CD14-positive monocyte (primary cell): Measurements from ENCODE around the gene GATD1. TPM values are rescaled to one million over a fixed set of nuclear protein-coding genes. Genes with fewer than 3 reads are reported as not detected.

ENCODE experiments used
- DNase-seq, 3 donors: peaks; one replicate each; pipeline ENCODE4 v3.0.0-alpha.2; 2011 to 2022
- H2AFZ ChIP-seq: 2 replicates; pipeline ENCODE4 v1.6.0; 2012; ENCODE audit warnings: mild to moderate bottlenecking, low read depth, low read length, inconsistent platforms; ENCODE audit not compliant: insufficient read depth, poor library complexity, severe bottlenecking
- H3K27ac ChIP-seq, 2 donors: 1 replicate in 1 of 2; 2 replicates in 1 of 2; pipeline ENCODE4 v1.5.1; 2012 to 2013; ENCODE audit warnings: low read length in 2 of 2, control low read depth in 1 of 2, inconsistent platforms in 1 of 2, low read depth in 1 of 2, mild to moderate bottlenecking in 1 of 2
- H3K27me3 ChIP-seq, 2 donors: one replicate each; pipeline versions ENCODE4 v1.6.0 to v1.6.1; 2011 to 2013; ENCODE audit warnings: low read length in 2 of 2; ENCODE audit not compliant: control insufficient read depth in 2 of 2, insufficient read depth in 2 of 2
- H3K36me3 ChIP-seq, 2 donors: replicated peaks in 1 of 2; 1 replicate in 1 of 2; 2 replicates in 1 of 2; pipeline versions ENCODE4 v1.5.1 to v1.6.1; 2012 to 2013; ENCODE audit warnings: low read length in 2 of 2, control low read depth in 1 of 2, inconsistent platforms in 1 of 2, mild to moderate bottlenecking in 1 of 2; ENCODE audit not compliant: insufficient read depth in 2 of 2, control insufficient read depth in 1 of 2
- H3K4me1 ChIP-seq, 2 donors: 1 replicate in 1 of 2; 2 replicates in 1 of 2; pipeline versions ENCODE4 v1.5.1 to v1.6.1; 2012 to 2013; ENCODE audit warnings: low read length in 2 of 2, control low read depth in 1 of 2, inconsistent platforms in 1 of 2, mild to moderate bottlenecking in 1 of 2, moderate library complexity in 1 of 2; ENCODE audit not compliant: insufficient read depth in 2 of 2, control insufficient read depth in 1 of 2
- H3K4me2 ChIP-seq: replicated peaks from 2 replicates; pipeline ENCODE3; 2012; ENCODE audit warnings: low read length, moderate library complexity, mild to moderate bottlenecking; ENCODE audit not compliant: poor library complexity, severe bottlenecking; ENCODE audit errors: extremely low read depth
- H3K4me3 ChIP-seq, 3 experiments: fragments of 200-600 bp in 1 of 3; sonication (generic) in 1 of 3; replicated peaks in 1 of 3; 1 replicate in 2 of 3; 2 replicates in 1 of 3; pipeline ENCODE4 v1.5.1; 2011 to 2013; ENCODE audit warnings: low read length in 3 of 3, mild to moderate bottlenecking in 3 of 3, control low read depth in 2 of 3, low read depth in 2 of 3, inconsistent platforms in 1 of 3, moderate library complexity in 1 of 3
- H3K79me2 ChIP-seq: 2 replicates; pipeline ENCODE4 v1.6.0; 2012; ENCODE audit warnings: mild to moderate bottlenecking, control low read depth, inconsistent platforms, low read length, moderate library complexity; ENCODE audit not compliant: insufficient read depth
- H3K9ac ChIP-seq: 2 replicates; pipeline ENCODE4 v1.6.0; 2017; ENCODE audit warnings: low read length, mild to moderate bottlenecking; ENCODE audit not compliant: insufficient read depth, poor library complexity, severe bottlenecking
- H3K9me3 ChIP-seq, 2 donors: replicated peaks in 1 of 2; 1 replicate in 1 of 2; 2 replicates in 1 of 2; pipeline versions ENCODE4 v1.5.1 to v1.6.1; 2012 to 2013; ENCODE audit warnings: low read length in 2 of 2, control low read depth in 1 of 2; ENCODE audit not compliant: control insufficient read depth in 1 of 2, insufficient read depth in 1 of 2
- H4K20me1 ChIP-seq: 2 replicates; pipeline ENCODE4 v1.6.0; 2012; ENCODE audit warnings: mild to moderate bottlenecking, low read length, control low read depth, moderate library complexity; ENCODE audit not compliant: insufficient read depth
- H3K27ac Mint-ChIP-seq, 7 donors: one replicate each; pipeline ENCODE4 v1.8.0; 2020; ENCODE audit warnings: mild to moderate bottlenecking in 7 of 7, mixed read lengths in 7 of 7, moderate library complexity in 6 of 7, inconsistent platforms in 2 of 7
- H3K27me3 Mint-ChIP-seq, 3 donors: one replicate each; pipeline ENCODE4 v1.8.0; 2021 to 2022; ENCODE audit warnings: low read depth in 3 of 3, mild to moderate bottlenecking in 3 of 3, mixed read lengths in 3 of 3, moderate library complexity in 3 of 3, inconsistent platforms in 1 of 3
- H3K36me3 Mint-ChIP-seq, 2 donors: one replicate each; pipeline ENCODE4 v1.8.0; 2020; ENCODE audit warnings: mixed read lengths in 2 of 2, inconsistent platforms in 1 of 2, mild to moderate bottlenecking in 1 of 2
- H3K4me1 Mint-ChIP-seq: one replicate; pipeline ENCODE4 v1.8.0; 2020; ENCODE audit warnings: mild to moderate bottlenecking, mixed read lengths
- H3K4me3 Mint-ChIP-seq, 2 donors: one replicate each; pipeline ENCODE4 v1.8.0; 2020; ENCODE audit warnings: mild to moderate bottlenecking in 2 of 2, mixed read lengths in 2 of 2, moderate library complexity in 1 of 2
- H3K9me3 Mint-ChIP-seq, 7 donors: one replicate each; pipeline ENCODE4 v1.8.0; 2020 to 2022; ENCODE audit warnings: mixed read lengths in 7 of 7, mild to moderate bottlenecking in 6 of 7, moderate library complexity in 6 of 7, inconsistent platforms in 2 of 7
- CTCF ChIP-seq: fragments of 200-600 bp; IDR thresholded peaks from one replicate; pipeline ENCODE4 v1.8.0; 2022; ENCODE audit warnings: antibody characterized with exemption, mild to moderate bottlenecking
- WGBS: methylation state at CpG from one replicate; pipeline ENCODE4 v1.1.5; 2013; ENCODE audit warnings: missing lambda C conversion rate; ENCODE audit not compliant: insufficient coverage; 5-methylcytosine and 5-hydroxymethylcytosine counted together
- intact Hi-C, 2 donors: fragments of 100-400 bp; cut with micrococcal nuclease; formaldehyde crosslinking; loops; one replicate each; pipeline versions ENCODE4 v1.15.0 to v1.15.1; 2023
- polyA plus RNA-seq, 3 donors: library from polyadenylated mRNA; depleted of rRNA in 1 of 3; unstranded in 2 of 3; stranded (reverse) in 1 of 3; fragments of 300-500 nt in 2 of 3; fragments of >200 nt in 1 of 3; fragmentation: Illumina TruSeq in 2 of 3; gene quantifications; 1 replicate in 2 of 3; 2 replicates in 1 of 3; pipeline ENCODE4 v1.2.3, GENCODE V29; 2012 to 2021

Gene GATD1
- polyA plus RNA-seq, 3 donors = 4.5 to 45.6 (median 4.6) TPM

DNA sequence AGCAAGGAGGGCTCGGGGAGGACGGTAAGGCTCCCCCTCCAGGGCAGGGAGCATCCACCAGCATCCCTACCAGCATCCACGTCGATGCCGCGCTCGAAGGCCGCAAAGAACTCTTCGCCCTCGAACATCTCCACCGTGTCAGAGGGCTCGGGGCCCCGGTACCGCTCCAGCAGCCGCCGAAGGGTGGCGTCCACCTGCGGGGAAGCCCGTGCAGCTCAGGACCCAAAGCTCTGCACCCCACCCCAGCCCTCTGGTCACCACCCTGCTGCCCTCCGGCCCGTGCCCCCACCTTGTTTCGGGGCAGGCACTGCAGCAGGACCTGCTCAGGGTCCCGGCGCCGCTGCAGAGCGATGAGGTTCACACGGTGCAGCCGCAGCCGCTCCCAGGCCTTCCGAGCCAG lies 23.2 kb upstream of the GATD1 start:
- Histone ChIP-seq H3K36me3 (peaks cover 14 to 15% of the 10 kb centered on the region in 2 donors), H3K27ac (no peak overlapping the region), H4K20me1 (peaks cover 11% of the 10 kb centered on the region), H3K9ac (no peak overlapping the region), H3K4me3 (no peak overlapping the region), H3K4me1 (peaks cover 38 to 45% of the 10 kb centered on the region in 2 donors), H3K9me3 (no peaks in the 10 kb centered on the region), H3K79me2 (peaks cover 15% of the 10 kb centered on the region), H2AFZ (no peak overlapping the region), H3K4me2 (no peak overlapping the region), H3K27me3 (no peaks in the 10 kb centered on the region)
- intact Hi-C loops = no loop called here
- no peak for TF ChIP-seq CTCF
- no peak for DNase-seq
- Mint-ChIP-seq H3K4me3 (no peak overlapping the region), H3K36me3 (peaks cover 3 to 22% of the 10 kb centered on the region in 2 donors), H3K9me3 (peaks cover 0 to 3% (median 0%) of the 10 kb centered on the region in 7 donors), H3K4me1 (peaks cover 28% of the 10 kb centered on the region), H3K27ac (no peak overlapping the region), H3K27me3 (peaks cover 0 to 5% (median 2%) of the 10 kb centered on the region in 3 donors)
- 97% methylated on average over 22 of the region's 30 CpGs for WGBS

DNA sequence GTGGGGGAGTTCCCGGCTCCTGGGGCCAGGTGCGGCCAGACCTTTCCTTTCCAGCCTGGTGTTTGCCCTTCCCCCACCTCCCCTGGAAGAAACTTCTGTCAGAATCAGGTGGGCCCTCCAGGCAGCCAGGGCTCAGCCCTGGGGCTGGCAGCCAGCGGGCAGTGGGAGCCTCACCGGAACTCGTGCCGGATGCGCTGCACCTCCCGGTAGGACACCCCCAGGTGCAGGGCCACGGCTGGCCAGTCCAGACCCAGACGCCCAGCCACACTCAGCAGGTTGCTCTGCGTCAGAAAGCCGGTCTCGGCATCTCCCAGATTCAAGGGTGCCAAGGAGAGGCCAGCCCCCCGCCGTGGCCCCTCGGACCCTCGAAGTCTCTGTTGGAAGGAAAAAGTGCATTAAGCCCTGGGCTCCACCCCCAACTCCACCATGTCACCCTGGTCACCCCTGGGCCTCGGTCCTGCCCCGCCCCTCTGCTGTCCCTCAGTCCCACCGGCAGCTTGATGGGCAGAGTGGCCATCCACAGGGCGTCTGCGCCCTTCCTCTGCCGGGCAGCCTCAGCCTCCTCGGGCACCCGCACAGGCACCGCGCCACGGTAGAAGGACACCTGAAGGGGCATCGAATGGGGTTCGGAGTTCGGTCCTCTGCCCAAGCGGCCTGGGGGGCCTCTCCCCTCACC lies 22.5 kb upstream of the GATD1 start:
- H3K36me3 Mint-ChIP-seq = peaks cover 3 to 24% of the 10 kb centered on the region in 2 donors
- intact Hi-C loops = loop anchor here in 1 of 2 donors (5.0 kb wide), 1 partner anchor 52 kb away; the partner anchor contains the start of gene TALDO1
- 98% methylated on average over 28 of the region's 32 CpGs for WGBS

More for the DNA sequence above, 22.5 kb upstream of the GATD1 start:
- Histone ChIP-seq H3K4me1 (peaks cover 39 to 46% of the 10 kb centered on the region in 2 donors), H3K27ac (no peak overlapping the region), H3K36me3 (peaks cover 14 to 15% of the 10 kb centered on the region in 2 donors), H3K9ac (no peak overlapping the region), H3K79me2 (peaks cover 20% of the 10 kb centered on the region), H3K9me3 (no peaks in the 10 kb centered on the region), H3K27me3 (no peaks in the 10 kb centered on the region), H2AFZ (no peak overlapping the region), H3K4me3 (no peak overlapping the region), H4K20me1 (peaks cover 11% of the 10 kb centered on the region), H3K4me2 (no peak overlapping the region)
- peaks cover 0 to 3% (median 0%) of the 10 kb centered on the region in 7 donors for H3K9me3 Mint-ChIP-seq
- H3K4me3 Mint-ChIP-seq = no peak overlapping the region
- peaks cover 29% of the 10 kb centered on the region for H3K4me1 Mint-ChIP-seq
- no peak overlapping the region for H3K27ac Mint-ChIP-seq
- peaks cover 0 to 5% (median 2%) of the 10 kb centered on the region in 3 donors for H3K27me3 Mint-ChIP-seq
- no peak for DNase-seq
- no peak for TF ChIP-seq CTCF
